Uterus (tissue), 4 donors: ENCODE measurements around the gene GYPB. TPM values are rescaled to one million over a fixed set of nuclear protein-coding genes. Genes with fewer than 3 reads are reported as not detected.

Experiments used
- total RNA-seq, 4 donors: library from RNA; depleted of rRNA in 3 of 4; stranded (reverse); fragments of >200 nt in 3 of 4; gene quantifications; one replicate each; pipeline versions ENCODE4 v1.1.0 to v1.2.4, GENCODE V29; 2014 to 2023
- donor health status: DM: yes; HTN: yes; CAD: no.

Gene GYPB
- total RNA-seq, 4 donors from 2014 or later = 2.8 TPM; not detected in 3

Other genes with a start within 250 kb of the GYPB start
- gene GYPE, start 113.8 kb downstream of the GYPB start, total RNA-seq = under 1 TPM in 2 of 4 donors, not detected in 2; 0.46 to 0.97 TPM
- gene GYPA, start 121.3 kb upstream of the GYPB start, total RNA-seq = 1 to 10 TPM in 1 of 4 donors, not detected in 3; 4.2 TPM